ENCODE measurements around the gene DNAH9. TPM values are rescaled to one million over a fixed set of nuclear protein-coding genes. Genes with fewer than 3 reads are reported as not detected.

The DNAH9 gene
- total RNA-seq, 1 donor from 2014 or later: not detected

- TF ChIP-seq CTCF (conservative IDR thresholded peaks at IDR 0.05; ENCODE audit: low read depth, low read length): no peak
- no peak for DNase-seq (ENCODE audit: low read depth)
- no peak overlapping the region for H3K4me3 ChIP-seq (ENCODE audit: low read depth, low read length)
Measured at GRCh38 chr17:11624976-11625375, 26.7 kb downstream of the DNAH9 start.

- H3K4me3 ChIP-seq (ENCODE audit: low read depth, low read length): no peak overlapping the region
- DNase-seq (ENCODE audit: low read depth): no peak
- no peak for TF ChIP-seq CTCF (conservative IDR thresholded peaks at IDR 0.05; ENCODE audit: low read depth, low read length)
Measured at GRCh38 chr17:11625878-11626277, 27.6 kb downstream of the DNAH9 start.

GRCh38 chr17:11627301-11627940 lies 29.2 kb downstream of the DNAH9 start:
- no peak overlapping the region for H3K4me3 ChIP-seq (ENCODE audit: low read depth, low read length)
- no peak for TF ChIP-seq CTCF (conservative IDR thresholded peaks at IDR 0.05; ENCODE audit: low read depth, low read length)
- no peak for DNase-seq (ENCODE audit: low read depth)

GRCh38 chr17:11628374-11628773 lies 30.1 kb downstream of the DNAH9 start:
- no peak for DNase-seq (ENCODE audit: low read depth)
- no peak overlapping the region for H3K4me3 ChIP-seq (ENCODE audit: low read depth, low read length)
- TF ChIP-seq CTCF (conservative IDR thresholded peaks at IDR 0.05; ENCODE audit: low read depth, low read length): peak; percentile 5

GRCh38 chr17:11628831-11629230 lies 30.6 kb downstream of the DNAH9 start:
- no peak for DNase-seq (ENCODE audit: low read depth)
- no peak overlapping the region for H3K4me3 ChIP-seq (ENCODE audit: low read depth, low read length)
- no peak for TF ChIP-seq CTCF (conservative IDR thresholded peaks at IDR 0.05; ENCODE audit: low read depth, low read length)

GRCh38 chr17:11636771-11637170 lies 38.5 kb downstream of the DNAH9 start:
- no peak overlapping the region for H3K4me3 ChIP-seq (ENCODE audit: low read depth, low read length)
- TF ChIP-seq CTCF (conservative IDR thresholded peaks at IDR 0.05; ENCODE audit: low read depth, low read length): no peak
- no peak for DNase-seq (ENCODE audit: low read depth)

- H3K4me3 ChIP-seq (ENCODE audit: low read depth, low read length): no peak overlapping the region
- no peak for DNase-seq (ENCODE audit: low read depth)
- TF ChIP-seq CTCF (conservative IDR thresholded peaks at IDR 0.05; ENCODE audit: low read depth, low read length): no peak
Measured at GRCh38 chr17:11637796-11638195, 39.5 kb downstream of the DNAH9 start.
